Globus pallidus (tissue), 1 donor: ENCODE measurements around the gene ISG20L2.
A peak's percentile ranks its signal among the peaks of the same experiment; 100 is the strongest.

ENCODE experiments used
- DNase-seq: peaks from one replicate; pipeline ENCODE4 v3.0.0-alpha.2; 2015; ENCODE audit warnings: low spot score

The ISG20L2 gene

DNA sequence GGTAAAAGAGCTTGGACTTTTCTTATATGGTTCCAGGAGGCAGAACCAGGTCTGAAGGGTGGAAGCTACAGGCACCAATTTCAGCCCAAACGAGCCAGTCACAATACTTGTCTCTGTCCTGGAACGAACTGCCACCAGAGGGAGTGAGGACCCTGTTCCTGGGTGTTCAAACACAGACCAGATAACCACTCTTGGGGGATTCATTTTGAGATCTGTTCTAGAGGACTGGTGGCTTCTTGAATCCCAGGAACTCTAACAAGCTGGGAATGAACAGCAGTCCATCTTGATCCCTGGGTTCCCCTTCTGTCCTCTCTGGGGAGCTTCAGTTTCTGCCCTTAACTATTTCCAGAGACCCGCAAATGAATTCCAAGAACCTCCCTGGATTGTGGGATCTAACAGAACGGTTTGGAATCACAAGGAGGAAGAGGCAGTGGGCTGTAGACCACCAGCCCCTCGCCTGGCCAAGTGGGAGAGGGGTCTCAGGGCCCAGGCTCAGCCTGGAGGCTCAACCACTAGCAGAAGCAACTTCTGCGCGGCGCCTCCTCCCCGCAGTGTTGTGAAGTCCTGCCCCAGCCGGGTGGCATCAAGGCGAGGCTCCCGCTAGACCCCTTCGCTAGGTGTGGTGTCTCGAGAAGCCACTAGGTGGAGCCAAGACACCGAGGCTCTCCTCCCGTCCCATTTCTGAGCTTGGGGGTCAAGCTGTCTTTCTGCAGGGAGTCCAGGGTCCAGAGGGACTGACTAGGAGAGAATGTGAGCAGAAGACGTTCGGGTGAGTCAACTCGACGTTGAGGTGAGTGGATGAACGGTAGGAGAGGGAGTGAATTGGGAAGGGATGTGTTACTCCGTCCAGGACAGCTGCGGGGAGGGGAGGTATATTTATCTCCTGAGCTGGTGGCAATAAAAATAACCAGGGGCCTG is 39.3 kb downstream of the ISG20L2 start:
- DNase-seq = peak; percentile 54

GRCh38 chr1:156684227-156684782 is 44.3 kb downstream of the ISG20L2 start:
- DNase-seq = no peak

DNA sequence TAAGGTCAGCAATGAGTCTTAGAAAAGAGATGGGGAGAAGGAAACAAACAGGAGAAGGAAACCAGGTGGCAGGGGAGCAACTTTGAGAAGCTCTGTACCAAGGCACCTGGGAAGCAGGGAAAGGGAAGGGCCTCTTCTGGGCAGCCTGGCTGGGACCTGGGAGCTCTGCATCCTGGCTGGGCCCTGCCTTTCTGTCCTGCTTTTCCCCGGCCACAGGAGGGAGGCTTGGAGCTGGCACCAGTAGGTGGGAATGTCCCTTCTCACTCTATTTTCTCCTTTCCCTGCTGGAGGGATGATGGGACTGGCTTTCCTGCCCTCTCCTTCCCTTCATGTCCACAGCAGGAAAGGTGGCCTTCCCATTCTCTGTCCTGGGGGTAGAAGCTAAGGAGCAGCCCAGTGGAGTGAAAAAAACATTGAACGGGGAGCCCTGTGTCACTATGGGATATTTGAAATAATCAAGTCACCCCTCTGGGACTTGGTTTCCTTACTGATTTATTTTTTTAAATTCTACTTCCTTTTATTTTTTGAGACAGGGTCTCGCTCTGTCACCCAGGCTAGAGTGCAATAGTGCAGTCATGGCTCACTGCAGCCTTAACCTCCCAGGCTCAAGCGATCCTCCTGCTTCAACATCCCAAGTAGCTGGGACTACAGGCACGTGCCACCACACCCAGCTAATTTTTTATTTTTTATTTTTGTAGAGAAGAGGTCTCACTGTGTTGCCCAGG is 46.2 kb downstream of the ISG20L2 start:
- DNase-seq = no peak

GRCh38 chr1:156681196-156681960 is 47.2 kb downstream of the ISG20L2 start:
- DNase-seq = no peak

- no peak for DNase-seq
These were observed 48.5 kb downstream of the ISG20L2 start for GRCh38 chr1:156680056-156680455.

DNA sequence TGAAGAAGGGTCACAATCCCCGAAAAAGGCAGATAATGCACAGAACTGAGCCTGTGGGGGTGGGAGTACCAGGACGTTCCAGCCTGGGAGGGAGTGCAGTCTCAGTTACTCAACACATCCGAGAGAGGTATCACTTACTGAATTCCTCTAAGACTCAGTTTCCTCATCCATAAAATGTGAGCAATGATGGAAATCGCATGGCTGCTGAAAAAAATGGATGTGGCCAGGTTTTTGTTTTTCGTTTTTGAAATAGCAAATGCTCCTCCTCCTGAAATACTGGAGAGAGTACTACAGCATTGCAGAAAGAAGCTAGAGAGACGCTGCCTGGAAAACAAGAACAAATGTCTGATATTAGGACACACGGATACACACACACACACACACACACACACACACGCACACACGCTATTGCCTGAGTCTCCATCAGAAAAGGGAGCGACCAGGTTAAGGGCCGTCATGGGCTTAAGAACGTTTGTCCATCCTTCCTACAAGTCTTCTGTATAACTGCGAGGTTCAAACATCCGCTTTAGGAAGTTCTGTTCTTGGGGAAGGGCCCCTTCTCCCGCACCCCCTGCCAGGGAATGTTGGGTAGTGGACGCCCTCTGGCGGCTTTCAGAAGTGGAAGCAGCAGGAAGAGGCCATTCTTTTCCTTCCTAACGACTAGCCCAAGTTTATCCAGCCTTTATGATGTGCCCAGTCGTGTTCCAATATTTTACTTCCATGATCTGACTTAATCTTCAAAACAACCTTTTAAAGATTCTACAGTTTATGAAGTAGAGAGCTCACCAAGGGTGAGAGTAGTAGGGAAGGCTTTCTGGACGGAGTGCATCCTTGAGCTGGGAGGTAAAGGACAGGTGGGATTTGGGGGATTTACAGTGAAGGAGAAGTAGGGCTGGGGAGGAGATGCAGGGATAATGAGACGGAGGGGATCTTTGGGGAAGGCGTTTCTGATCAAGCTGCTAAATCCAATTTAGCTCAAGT is 50.7 kb downstream of the ISG20L2 start:
- DNase-seq = peak; percentile 88

DNA sequence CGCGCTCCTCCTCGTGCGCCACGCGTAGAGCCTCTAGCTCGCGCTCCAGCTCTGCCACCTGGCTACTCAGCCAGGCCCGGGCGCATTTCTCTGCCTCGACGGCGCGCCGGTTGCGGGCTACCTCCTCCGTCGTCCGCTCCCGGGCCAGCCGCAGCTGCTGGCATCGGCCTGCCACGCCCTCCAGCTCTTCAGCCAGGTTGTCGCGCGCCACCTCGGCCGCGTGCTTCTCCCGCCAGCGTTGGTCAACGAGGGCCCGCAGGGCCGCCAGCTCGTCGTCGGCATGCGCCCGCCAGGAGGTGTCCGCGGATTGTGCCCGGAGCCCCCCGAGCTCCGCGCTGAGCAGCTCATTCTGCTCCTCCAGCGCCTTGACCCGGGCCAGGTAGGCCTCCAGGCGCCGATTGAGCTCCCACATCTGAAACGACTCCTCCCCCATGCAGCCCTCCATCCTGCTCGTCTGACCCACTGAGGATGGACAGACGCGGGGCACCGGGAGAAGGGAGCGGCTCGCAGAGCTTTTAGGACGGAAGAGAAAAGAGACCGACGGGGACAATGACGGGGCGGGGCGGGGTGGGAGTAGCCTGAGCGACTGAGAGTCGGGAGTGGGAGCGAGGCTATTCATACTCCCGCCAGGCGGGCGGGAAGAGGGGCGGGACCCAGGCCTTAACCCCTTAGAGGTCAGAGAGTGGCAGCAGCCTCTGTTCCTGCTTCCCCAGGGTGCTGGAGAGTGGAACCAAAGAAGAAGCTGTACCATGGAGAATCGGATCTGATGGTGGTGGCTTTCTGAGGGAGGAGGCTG is 51.5 kb downstream of the ISG20L2 start, which contains the start of gene NES:
Gene NES (minus strand): TSS at position 588 of the 796 bp plus-strand sequence. CDS start 143 bp downstream, at position 445.
- DNase-seq = peak; percentile 63

- no peak for DNase-seq
These were observed 52.3 kb downstream of the ISG20L2 start for GRCh38 chr1:156676114-156676819.

DNA sequence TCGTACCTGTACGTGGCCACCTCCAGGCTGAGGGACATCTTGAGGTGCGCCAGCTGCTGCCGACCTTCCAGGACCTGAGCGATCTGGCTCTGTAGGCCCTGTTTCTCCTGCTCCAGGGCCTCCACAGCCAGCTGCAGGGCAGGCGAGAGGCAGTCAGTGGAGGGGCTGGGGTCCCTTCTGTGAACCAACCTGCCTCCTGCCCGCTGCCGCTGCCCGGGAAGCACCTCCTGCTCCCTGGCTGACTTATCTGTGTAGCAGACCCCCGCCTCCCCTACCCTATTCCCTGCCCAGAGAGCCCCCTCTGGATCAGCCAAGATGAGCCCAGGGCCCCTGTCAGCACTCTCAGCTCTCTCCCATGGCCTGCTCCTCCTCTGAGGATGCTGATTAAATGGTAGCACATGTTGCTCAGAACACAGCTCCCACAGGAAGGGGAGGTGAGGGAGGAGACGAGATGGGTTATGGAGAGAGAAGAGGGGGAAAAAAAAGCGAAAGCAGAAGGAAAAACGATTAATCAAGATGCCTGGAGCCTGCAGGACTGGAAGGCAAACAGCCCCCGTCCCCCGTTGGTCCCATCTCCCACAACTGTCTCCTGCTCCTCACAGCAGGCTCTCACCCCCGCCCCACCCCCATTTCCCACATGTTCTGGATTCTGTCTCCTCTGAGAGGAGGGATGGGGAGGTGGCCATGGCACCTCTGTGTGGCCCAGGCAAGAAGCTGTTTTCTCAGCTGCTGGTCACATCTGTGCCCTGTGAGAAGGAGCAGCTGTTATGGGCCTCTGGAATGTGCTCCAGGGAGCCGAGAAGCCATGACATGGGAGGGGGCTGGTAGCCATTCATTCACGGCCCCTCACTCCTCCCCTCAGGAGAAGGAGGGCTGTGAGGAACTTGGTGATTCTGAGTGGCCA is 53.1 kb downstream of the ISG20L2 start:
- DNase-seq = no peak

GRCh38 chr1:156673387-156674121 is 55.0 kb downstream of the ISG20L2 start:
- peak; percentile 72 for DNase-seq
